Measurements from ENCODE around the gene HMGN3. TPM values are rescaled to one million over a fixed set of nuclear protein-coding genes. Genes with fewer than 3 reads are reported as not detected.

Gene HMGN3
- total RNA-seq, 2 donors from 2014 or later = 65.2 to 117 TPM

GRCh38 chr6:79173378-79173777, 61.1 kb downstream of the HMGN3 start:
- TF ChIP-seq CTCF (IDR thresholded peaks at IDR 0.05) (no peak), POLR2AphosphoS5 (IDR thresholded peaks at IDR 0.05) (no peak), POLR2A (IDR thresholded peaks at IDR 0.05) (no peak)
- H3K27me3 ChIP-seq (replicated peaks; ENCODE audit: insufficient read depth) = no peaks in the 10 kb centered on the region

GRCh38 chr6:79170959-79171358, 63.5 kb downstream of the HMGN3 start:
- H3K9me3 ChIP-seq = no peaks in the 10 kb centered on the region
- no peak overlapping the region for H3K27ac ChIP-seq
- peak; percentile 24 for DNase-seq (ENCODE audit: low spot score)
- H3K4me1 ChIP-seq (replicated peaks) = no peaks in the 10 kb centered on the region
- H3K27me3 ChIP-seq (replicated peaks; ENCODE audit: insufficient read depth) = no peaks in the 10 kb centered on the region
- H3K36me3 ChIP-seq = no peaks in the 10 kb centered on the region
- 24% methylated on average over 3 of the region's 3 CpGs for WGBS
- TF ChIP-seq POLR2AphosphoS5 (IDR thresholded peaks at IDR 0.05) (peak; percentile 51), POLR2A (IDR thresholded peaks at IDR 0.05) (no peak)
- intact Hi-C loops (cut with DNase I) = no loop called here
- no peak overlapping the region for H3K4me3 ChIP-seq

More at GRCh38 chr6:79173378-79173777, 61.1 kb downstream of the HMGN3 start:
- DNase-seq (ENCODE audit: low spot score) = no peak
- Histone ChIP-seq H3K27ac (no peak overlapping the region), H3K9me3 (no peaks in the 10 kb centered on the region), H3K4me3 (no peak overlapping the region), H3K4me1 (replicated peaks) (no peaks in the 10 kb centered on the region), H3K36me3 (no peaks in the 10 kb centered on the region)
- intact Hi-C loops (cut with DNase I) = no loop called here

- H3K27me3 ChIP-seq (replicated peaks; ENCODE audit: insufficient read depth) = no peaks in the 10 kb centered on the region
- no peaks in the 10 kb centered on the region for H3K9me3 ChIP-seq
- H3K27ac ChIP-seq = no peak overlapping the region
- no peak for DNase-seq (ENCODE audit: low spot score)
- H3K4me3 ChIP-seq = no peak overlapping the region
- 69% methylated on average over 5 of the region's 5 CpGs for WGBS
- H3K4me1 ChIP-seq (replicated peaks) = no peaks in the 10 kb centered on the region
- intact Hi-C loops (cut with DNase I) = no loop called here
- TF ChIP-seq POLR2AphosphoS5 (IDR thresholded peaks at IDR 0.05) (no peak), POLR2A (IDR thresholded peaks at IDR 0.05) (no peak), CTCF (IDR thresholded peaks at IDR 0.05) (no peak)
- H3K36me3 ChIP-seq = no peaks in the 10 kb centered on the region
Observed at GRCh38 chr6:79170431-79170830, 64.1 kb downstream of the HMGN3 start.

GRCh38 chr6:79168695-79168980, 65.8 kb downstream of the HMGN3 start:
- Histone ChIP-seq H3K36me3 (no peaks in the 10 kb centered on the region), H3K9me3 (no peaks in the 10 kb centered on the region), H3K4me3 (no peak overlapping the region), H3K27me3 (replicated peaks; ENCODE audit: insufficient read depth) (no peaks in the 10 kb centered on the region), H3K27ac (no peak overlapping the region), H3K4me1 (replicated peaks) (no peaks in the 10 kb centered on the region)
- no peak for DNase-seq (ENCODE audit: low spot score)
- intact Hi-C loops (cut with DNase I) = no loop called here
- WGBS = 71% methylated on average over 2 of the region's 2 CpGs
- TF ChIP-seq CTCF (IDR thresholded peaks at IDR 0.05) (no peak), POLR2A (IDR thresholded peaks at IDR 0.05) (no peak), POLR2AphosphoS5 (IDR thresholded peaks at IDR 0.05) (no peak)

- WGBS = 55% methylated on average over 9 of the region's 9 CpGs
- no peak for DNase-seq (ENCODE audit: low spot score)
Observed at GRCh38 chr6:79167931-79168694, 66.4 kb downstream of the HMGN3 start.

More at GRCh38 chr6:79167931-79168694, 66.4 kb downstream of the HMGN3 start:
- intact Hi-C loops (cut with DNase I) = no loop called here
- no peak overlapping the region for H3K27ac ChIP-seq
- no peaks in the 10 kb centered on the region for H3K9me3 ChIP-seq
- TF ChIP-seq POLR2AphosphoS5 (IDR thresholded peaks at IDR 0.05) (no peak), CTCF (IDR thresholded peaks at IDR 0.05) (no peak), POLR2A (IDR thresholded peaks at IDR 0.05) (no peak)
- no peaks in the 10 kb centered on the region for H3K27me3 ChIP-seq (replicated peaks; ENCODE audit: insufficient read depth)
- H3K36me3 ChIP-seq = no peaks in the 10 kb centered on the region
- H3K4me3 ChIP-seq = no peak overlapping the region
- H3K4me1 ChIP-seq (replicated peaks) = no peaks in the 10 kb centered on the region
